DMS53 treated with DMSO at 0.1 percent for 48 hours (cell line): ENCODE data around the gene SLC30A2.

ENCODE experiments used
- DNase-seq: peaks from one replicate; lab custom pipeline; 2025; ENCODE audit not compliant: unreplicated experiment; lab: John Stamatoyannopoulos, UW

SLC30A2 gene

GRCh38 chr1:25999041-25999800 lies 46.7 kb downstream of the SLC30A2 start:
- DNase-seq, result no peak

- DNase-seq, result peak; percentile 98
Observed at GRCh38 chr1:25997828-25998761, 47.8 kb downstream of the SLC30A2 start, which contains the start of gene PAFAH2. Gene PAFAH2 (minus strand): TSS chr1:25998063. CDS start chr1:25990816, 7,247 bp downstream.

GRCh38 chr1:25996966-25997827 lies 48.7 kb downstream of the SLC30A2 start:
- DNase-seq, result no peak

GRCh38 chr1:25994402-25995150 lies 51.3 kb downstream of the SLC30A2 start:
- DNase-seq, result no peak

GRCh38 chr1:25993197-25993951 lies 52.5 kb downstream of the SLC30A2 start:
- DNase-seq, result no peak

GRCh38 chr1:25992689-25993171 lies 53.2 kb downstream of the SLC30A2 start:
- DNase-seq, result no peak

GRCh38 chr1:25991937-25992688 lies 53.8 kb downstream of the SLC30A2 start:
- DNase-seq, result no peak

GRCh38 chr1:25990702-25991395 lies 55.1 kb downstream of the SLC30A2 start:
- no peak for DNase-seq

GRCh38 chr1:25990251-25990650 lies 55.7 kb downstream of the SLC30A2 start:
- no peak for DNase-seq

- DNase-seq, result no peak
Observed at GRCh38 chr1:25989440-25990234, 56.3 kb downstream of the SLC30A2 start.

- DNase-seq, result no peak
Observed at GRCh38 chr1:25987951-25988350, 58.0 kb downstream of the SLC30A2 start.
